SK-MEL-5 (cell line): ENCODE measurements around the gene SLC6A2. TPM values are rescaled to one million over a fixed set of nuclear protein-coding genes. Genes with fewer than 3 reads are reported as not detected.
"Not testable (repeated sequence)": the region's sequence is repeated elsewhere in the genome, so short reads cannot be mapped to it uniquely, and the experiment has no call there.

Experiments
- DNase-seq: peaks from one replicate; pipeline ENCODE4 v3.0.0-alpha.2; 2016; ENCODE audit warnings: low read depth, low spot score
- in situ Hi-C: cut with HindIII; loops from 2 replicates; pipeline ENCODE4 v1.10.0; 2016; ENCODE audit warnings: low sequenced_read_pairs, high pct_unique_total_duplicates, low pct_unique_long_range_greater_than_20kb
- total RNA-seq: library from RNA; depleted of rRNA; stranded (reverse); fragments of >200 nt; shearing (Covaris generic); gene quantifications from 2 replicates; pipeline ENCODE4 v1.2.3, GENCODE V29; 2014; rRNA removed

SLC6A2 gene
- total RNA-seq, 1 experiment from 2014 or later, result not detected

DNA sequence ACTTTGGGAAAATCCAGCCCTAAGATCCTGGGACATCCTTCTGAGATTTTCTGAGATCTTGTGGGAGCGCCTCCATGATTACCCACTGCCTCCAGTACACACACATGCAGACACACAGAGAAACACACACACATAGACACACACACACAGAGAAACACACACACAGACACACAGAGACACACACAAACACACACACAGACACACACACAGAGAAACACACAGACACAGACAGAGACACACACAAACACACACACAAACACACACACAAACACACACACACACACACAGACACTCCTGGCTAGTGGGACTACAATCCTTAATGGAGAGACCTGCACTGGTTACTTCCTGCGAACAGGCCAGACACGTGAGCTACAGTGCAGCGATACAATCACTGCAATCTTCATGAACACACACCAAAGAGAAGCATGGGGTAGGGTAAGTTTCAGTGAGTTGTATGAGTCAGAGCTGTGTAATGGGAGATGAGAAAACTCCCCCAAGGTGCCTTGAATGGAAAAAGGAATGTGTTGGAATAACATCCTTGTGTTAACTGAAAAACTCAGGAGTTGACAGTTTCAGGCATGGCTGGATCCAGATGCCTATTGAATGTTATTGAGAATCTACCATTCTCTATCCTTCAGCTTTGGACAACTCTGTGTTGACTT is 79.5 kb downstream of the SLC6A2 start:
- in situ Hi-C loops, result no loop called here
- DNase-seq, result no peak

DNA sequence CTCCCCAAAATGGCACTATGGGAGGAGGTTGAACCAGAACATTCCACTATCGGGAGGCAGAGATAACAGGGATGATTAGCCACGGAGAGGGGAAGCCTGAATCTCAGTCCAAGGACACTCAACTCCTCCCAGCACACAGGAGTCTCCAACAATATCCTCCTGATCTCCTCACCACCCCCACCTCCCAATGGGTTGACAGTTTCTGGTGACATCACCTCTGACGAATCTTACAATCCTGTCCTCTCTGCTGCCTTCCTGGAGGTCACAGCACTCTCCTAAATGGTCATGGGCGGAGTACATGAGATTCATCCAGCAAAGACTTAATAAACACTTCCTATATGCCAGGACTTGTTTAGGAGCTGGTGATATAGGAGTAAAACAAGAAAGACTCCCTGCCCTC is 80.9 kb downstream of the SLC6A2 start:
- in situ Hi-C loops, result no loop called here
- DNase-seq, result no peak

- no peak for DNase-seq
- in situ Hi-C loops, result no loop called here
Measured at GRCh38 chr16:55737318-55737717, 81.5 kb downstream of the SLC6A2 start.

DNA sequence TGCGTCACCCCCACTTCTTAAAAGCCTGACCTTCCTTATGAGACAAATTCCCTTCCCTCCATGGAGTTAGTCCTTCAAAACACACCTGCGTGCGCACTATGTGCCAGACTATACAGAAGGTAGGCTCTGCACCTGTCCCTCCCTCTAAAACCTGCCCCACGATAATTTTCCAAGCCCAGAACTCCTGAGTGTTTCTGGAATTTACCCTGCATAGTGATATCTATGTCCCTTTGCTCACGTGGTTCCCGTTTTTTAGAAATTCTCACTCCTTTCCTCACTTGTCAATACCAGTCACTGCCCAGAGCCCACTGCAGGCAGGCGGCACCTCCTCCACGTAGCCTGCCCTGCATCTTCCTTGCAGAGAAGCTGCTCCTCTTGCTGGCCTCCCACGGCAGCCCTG is 82.2 kb downstream of the SLC6A2 start:
- in situ Hi-C loops, result no loop called here
- no peak for DNase-seq

GRCh38 chr16:55746081-55746480 is 90.3 kb downstream of the SLC6A2 start:
- in situ Hi-C loops, result no loop called here
- peak; percentile 3 for DNase-seq

GRCh38 chr16:55747785-55748184 is 92.0 kb downstream of the SLC6A2 start:
- DNase-seq, result no peak
- in situ Hi-C loops, result no loop called here

GRCh38 chr16:55752465-55753144 is 96.8 kb downstream of the SLC6A2 start:
- DNase-seq, in situ Hi-C loops: not testable (repeated sequence)

- DNase-seq, in situ Hi-C loops: not testable (repeated sequence)
Measured at GRCh38 chr16:55753145-55753631, 97.4 kb downstream of the SLC6A2 start.

Other genes with a start within 250 kb of the SLC6A2 start
- gene MMP2, start 176.8 kb upstream of the SLC6A2 start, total RNA-seq, result 1.7 and 2.2 TPM in 2 replicates
- gene LPCAT2, start 146.9 kb upstream of the SLC6A2 start, total RNA-seq, result 42.4 and 42.9 TPM in 2 replicates
- 0.37 and 0.40 TPM in 2 replicates for gene CAPNS2, start 89.3 kb upstream of the SLC6A2 start, total RNA-seq
- 2.3 and 2.6 TPM in 2 replicates for gene CES1, start 177.1 kb downstream of the SLC6A2 start, total RNA-seq
- gene CES5A, start 219.4 kb downstream of the SLC6A2 start, total RNA-seq, result 1.0 and 1.5 TPM in 2 replicates